Hindlimb muscle (tissue), 1 donor: ENCODE data around the gene C3orf85. TPM values are rescaled to one million over a fixed set of nuclear protein-coding genes. Genes with fewer than 3 reads are reported as not detected.
"Not testable (repeated sequence)": the region's sequence is repeated elsewhere in the genome, so short reads cannot be mapped to it uniquely, and the experiment has no call there.

Source experiments
- DNase-seq: peaks from one replicate; pipeline ENCODE4 v3.0.0-alpha.2; 2013
- polyA plus RNA-seq: library from polyadenylated mRNA; unstranded; fragments of 120-200 nt; gene quantifications from one replicate; pipeline ENCODE4 v1.2.1, GENCODE V29; 2013; ENCODE audit not compliant: insufficient read length

C3orf85 gene, protein sequence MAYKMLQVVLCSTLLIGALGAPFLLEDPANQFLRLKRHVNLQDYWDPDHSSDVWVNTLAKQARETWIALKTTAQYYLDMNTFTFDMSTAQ
- polyA plus RNA-seq, result not detected

DNA sequence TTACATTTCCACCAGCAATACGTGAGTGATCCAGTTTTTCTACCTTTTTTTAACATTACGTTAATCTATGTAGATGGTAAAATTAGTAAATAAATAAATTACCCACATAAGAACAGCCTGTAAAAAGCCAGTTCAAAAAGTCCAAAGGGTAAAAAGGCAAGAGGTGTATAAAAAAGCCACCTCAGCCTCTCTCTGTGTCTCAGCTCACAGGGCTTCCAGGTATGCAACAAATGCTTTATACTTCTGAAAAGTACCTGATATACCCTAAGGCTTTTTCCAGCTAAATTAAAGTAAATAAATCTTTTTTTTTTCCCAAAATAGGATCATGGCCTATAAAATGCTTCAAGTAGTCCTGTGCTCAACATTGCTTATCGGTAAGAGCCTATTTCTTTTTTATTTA, at the start of gene C3orf85:
Gene C3orf85, plus strand, starts transcription at position 197 of the 400 bp plus-strand sequence. Its CDS starts 129 bp downstream, at position 326.
- DNase-seq, result no peak

DNA sequence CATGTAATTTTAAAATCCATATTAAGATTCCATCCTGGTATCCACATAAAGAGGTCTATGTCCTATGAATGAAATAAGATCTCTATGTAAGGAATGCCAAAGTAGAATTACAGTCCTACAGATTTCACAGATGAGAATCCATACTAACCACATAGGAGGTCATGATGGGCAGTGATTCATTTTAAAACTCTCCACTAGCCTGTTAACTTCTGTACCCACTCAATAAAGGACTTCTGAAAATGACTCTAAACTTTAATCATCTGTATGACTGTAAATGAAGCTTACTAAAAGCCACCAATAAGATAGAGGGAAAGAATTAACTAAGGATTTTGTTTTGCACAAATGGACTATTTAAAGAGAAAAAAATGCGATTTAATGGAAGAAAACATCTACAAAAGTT, 47.3 kb upstream of the C3orf85 start:
- DNase-seq, result no peak

DNA sequence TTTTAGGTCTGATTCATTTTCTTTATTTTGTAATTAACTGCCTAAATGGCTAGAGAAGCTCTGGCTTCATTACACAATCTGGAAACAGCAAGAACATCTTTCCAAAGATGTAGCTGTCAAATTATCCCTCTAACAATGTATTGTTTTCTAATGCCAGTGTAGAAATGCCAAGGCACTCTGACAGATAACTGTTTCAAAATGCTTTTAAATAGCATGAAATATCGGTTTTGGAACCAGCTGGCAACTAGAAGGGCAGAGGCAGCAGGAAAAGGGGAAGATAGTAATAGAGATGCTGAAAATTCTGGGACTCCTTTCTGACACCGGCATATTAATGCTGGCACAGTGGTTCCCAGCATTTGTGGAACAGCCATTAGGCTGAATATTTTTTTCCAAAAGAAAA, 44.7 kb upstream of the C3orf85 start:
- no peak for DNase-seq

DNA sequence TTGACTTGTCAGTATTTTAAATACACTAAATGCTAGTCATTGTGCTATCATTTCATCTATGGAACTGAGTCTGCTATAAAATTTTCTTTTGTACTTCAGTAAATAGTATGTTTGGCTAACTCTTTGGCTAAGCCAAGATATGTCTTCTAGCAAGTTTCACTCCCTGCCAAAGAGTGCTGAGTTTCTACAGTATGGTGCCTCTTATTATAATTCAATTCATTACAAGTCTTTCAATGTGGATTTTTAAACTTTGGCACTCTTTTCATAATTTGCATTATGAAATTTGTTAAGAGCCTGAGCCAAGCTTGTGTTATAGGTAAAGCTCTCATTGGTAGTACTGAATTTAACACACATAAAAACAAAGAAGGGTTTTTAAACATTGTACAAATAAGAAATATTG, 43.0 kb upstream of the C3orf85 start:
- DNase-seq, result no peak

DNA sequence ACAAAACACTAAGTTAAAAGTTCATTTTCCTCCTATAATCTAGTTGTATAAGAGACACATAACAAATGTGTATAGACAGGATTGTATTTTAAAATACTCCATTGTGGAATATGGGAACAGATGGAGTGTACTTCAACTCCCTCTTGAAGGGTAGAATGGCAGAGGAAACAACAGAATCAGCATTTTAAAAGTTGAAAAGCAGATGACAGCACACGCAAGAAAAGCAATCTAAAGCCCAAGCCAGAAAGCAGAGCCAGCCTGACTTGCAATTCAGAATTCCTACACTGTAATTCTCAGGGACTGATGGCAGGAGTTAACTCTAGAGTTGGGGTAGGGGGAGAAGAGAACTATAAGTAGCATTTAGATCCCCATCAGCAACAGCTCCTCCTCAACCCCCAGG, 41.4 kb upstream of the C3orf85 start:
- no peak for DNase-seq

DNA sequence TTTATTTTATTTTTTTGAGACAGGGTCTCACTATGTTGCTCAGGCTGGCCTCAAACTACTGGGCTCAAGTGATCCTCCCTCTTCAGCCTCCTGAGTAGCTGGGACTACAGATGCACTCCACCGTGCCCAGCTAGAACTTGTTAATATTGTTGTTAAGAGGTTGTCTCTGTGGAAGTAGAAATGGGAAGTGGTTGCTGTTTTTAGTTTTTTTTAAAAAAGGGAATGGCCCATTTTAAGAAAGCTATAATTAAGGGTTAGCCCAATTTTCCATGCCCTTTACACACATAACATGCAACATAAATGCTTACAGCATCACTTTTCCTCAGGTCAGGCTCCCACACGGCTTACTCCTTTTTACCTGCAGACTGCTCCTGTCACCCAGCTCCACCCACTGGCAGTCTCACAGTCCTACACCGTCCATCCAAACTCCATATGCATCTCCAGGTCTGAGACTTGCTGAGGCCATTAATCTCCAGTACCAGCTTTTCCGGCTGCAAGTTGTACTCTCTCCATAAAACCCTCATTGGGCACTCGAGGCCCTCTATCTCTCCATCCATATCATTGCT, 38.4 kb upstream of the C3orf85 start:
- DNase-seq, result no peak

DNA sequence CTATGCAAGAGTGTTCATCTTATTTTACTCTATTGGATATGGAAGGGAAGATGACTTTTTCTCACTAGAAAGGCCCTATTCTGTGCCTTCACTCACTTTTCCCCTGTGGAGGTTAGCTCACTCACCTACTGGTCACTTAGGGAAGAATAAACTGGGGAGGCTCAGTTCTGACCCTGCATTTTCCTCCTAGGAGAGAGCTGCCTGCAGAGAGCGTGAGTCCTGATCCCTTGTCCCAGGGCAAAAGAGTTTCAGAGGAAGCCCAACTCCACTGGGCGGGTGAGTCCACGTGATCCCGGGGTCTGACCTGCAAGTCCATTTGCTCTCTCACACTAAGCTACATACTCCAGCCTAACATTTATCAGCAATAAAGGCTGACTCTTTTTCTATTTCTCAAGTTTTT, 26.9 kb upstream of the C3orf85 start:
- DNase-seq, result no peak

DNA sequence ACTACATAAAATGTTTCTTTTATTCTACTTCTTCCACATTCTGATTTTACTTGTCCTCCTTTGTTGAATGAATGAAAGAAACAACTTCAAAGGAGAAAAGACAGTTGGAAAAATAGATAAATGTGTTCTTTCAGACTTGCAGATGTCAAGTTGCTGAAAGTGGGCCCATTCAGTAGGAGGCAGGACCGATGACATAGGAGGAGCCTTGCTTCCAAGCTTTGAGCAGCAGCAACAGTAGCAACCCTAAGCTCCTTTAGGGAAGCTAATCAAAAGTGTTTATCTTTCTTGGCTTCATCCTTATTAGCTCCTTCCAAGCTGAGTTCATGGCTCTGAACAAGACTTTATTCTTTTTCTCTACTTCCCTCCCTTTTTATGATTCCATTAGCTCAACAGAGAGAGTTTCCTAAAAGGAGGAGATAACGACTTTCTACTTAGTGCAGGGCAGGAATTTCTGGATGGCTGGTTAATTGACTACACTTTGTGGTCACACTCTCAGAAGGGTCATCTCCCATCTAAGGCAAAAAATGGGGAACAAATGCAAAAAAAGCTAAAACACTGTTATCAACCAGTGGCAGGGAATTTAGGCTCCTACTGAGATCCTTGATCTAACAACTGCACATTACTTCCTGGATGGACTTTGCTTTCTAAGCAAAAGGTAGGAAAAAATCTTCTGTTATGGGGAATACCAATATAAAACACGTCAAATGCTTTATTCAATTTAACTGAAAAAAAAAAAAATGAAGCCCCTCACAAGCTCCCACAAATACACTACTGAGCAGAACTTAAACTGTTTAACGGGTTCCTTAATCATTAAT, 23.4 kb upstream of the C3orf85 start:
- no peak for DNase-seq

DNA sequence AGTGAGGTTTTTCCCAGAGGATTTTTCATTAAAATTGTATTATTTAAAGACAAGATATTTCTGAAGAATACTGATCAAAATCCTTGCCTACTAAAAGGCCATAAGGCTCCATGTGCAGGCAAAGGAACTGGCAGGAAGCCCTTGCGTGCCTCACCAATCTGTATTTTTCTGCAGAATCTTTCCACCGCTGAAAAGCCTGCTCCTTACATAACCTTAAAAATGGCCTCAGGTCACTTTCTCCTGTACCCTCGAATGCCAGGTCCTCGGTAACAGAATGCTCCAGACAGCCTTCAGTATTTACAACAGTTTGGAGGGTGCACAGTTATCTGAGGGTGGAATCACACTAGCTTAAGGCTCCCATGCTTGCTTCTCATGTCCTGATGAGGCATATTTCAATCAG, 21.8 kb upstream of the C3orf85 start:
- no peak for DNase-seq

DNA sequence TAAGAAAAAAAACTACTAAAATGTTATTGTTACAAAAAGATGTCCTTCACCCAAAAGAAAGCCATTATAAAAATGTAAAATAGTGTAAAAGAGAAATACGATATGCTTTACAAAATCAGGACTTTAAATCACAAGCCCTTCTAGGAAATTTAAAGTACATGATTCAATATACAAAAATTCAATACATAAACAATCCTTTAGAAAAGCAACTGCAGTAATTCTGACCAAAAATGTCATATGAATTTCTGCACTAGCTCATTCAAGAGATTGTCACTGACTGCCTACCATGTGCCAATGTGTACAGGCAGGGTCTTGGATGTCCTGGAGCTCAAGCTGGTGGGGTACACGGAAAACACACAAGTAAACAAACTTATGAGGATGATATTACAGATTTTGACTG, 21.1 kb upstream of the C3orf85 start:
- DNase-seq, result no peak

DNA sequence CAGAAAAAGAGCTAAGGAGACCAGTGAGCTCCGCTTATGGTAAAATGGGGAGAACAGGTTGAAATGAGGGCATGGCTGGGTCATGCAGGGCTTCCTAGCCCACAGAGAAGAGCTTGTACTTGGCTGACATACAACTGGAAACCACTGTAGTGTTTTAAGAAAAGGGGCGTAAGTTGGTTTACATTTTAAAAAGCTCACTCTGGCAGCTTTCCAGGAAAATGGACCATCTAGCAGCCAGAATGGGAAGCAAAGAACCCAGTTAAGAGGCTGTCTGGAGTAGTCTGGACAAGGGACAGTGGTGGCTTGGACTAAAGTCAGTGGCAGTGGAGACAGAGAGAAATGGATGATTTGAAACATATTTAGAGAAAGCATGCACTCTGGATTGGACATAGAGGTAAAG, 20.5 kb upstream of the C3orf85 start:
- DNase-seq, result no peak

DNA sequence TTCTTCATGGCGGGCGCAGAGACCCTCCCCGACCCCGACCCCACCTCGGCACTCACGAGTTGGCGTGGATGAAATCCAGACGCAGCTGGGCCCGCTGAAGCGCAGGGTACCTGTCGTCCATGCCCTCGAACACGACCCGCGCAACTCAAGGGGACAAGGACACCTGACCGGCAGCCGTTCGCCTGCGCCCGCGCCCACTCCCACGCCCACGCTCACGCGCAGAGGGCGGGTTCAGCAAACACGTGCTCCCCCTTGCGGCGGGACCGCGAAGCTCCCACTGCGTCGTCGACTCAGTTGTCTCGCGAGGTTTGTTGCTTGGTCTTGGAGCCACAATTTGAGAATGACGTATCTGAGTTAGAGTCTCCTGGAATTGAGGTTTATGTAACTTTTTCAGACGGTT, 18.6 kb upstream of the C3orf85 start, which contains the start of gene MORC1:
Gene MORC1, minus strand, starts transcription at position 196 of the 400 bp plus-strand sequence. Its CDS starts 75 bp downstream, at position 121.
- no peak for DNase-seq

DNA sequence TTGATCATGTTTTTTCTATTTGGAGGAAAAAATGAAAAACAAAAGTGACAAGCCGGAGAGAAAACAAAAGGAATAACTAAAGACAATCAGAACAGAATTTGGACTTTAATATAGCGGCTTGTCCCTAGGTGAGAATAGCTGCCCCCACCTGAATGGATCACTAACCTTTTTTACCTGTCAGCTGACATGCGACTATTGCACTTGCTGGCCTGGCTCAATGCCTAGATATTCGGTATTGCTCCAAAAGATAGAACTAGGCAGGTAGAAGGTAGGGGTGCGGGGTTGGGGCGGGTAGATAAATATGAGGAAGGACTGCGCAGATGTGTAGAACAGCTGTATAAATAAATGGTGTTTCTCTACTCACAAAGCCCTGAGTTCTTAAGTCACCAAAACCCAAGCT, 17.9 kb upstream of the C3orf85 start:
- no peak for DNase-seq

DNA sequence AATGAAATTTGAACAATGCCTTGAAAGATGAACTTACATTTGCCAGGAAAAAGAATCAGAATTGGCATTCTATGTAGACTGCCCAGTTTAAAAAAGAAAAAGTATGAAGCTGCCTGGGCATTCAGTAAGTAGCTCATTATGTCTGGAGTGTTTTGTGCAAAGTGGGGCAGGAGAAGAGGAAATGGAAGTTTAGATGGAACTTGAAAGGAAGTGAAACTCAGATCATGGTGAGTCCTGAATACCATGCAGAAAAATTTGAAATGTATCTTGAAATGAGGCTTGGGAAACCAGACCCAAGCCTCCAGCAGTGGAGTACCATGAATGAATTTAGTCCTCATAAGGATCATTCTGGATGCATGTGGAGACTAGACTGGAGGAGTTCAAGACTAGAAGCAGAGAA, 13.8 kb upstream of the C3orf85 start:
- DNase-seq, result no peak

DNA sequence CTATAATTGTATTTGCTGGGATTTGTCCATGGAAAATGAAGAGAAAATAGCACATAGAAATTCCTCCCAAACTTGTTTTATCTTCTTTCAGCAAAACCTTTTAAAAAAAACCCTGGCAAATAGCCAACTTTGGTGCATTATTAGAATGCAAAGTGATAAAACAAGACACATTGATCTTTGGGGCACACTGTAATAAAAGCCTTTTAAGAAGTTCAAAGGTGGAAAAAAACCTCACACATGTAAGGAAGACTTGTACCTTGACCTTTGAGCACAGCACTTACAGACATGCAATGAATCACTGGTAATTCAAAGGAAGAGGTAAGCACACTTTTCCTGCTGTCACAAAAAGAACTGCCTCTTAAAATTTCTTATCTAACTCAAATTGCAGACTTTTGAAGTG, 10.6 kb upstream of the C3orf85 start:
- no peak for DNase-seq

DNA sequence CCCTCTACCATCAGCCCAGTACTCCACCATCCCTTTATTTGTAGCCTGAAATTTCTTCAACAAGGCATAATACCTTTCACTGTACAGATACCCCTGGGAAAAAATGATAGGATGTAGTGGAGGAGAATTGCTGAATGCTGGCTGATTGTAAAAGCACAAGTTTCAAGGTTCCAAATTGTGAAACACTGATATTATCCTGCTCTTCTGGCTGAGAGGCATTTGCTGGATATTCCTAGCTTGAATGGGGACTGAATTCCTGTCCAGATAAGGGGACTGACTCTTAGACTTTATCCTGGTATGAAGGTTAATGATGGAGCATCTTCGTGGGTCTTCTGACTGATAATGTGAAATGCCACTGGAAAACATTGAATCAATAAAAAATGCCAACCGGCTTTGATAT, 9.0 kb upstream of the C3orf85 start:
- no peak for DNase-seq

DNA sequence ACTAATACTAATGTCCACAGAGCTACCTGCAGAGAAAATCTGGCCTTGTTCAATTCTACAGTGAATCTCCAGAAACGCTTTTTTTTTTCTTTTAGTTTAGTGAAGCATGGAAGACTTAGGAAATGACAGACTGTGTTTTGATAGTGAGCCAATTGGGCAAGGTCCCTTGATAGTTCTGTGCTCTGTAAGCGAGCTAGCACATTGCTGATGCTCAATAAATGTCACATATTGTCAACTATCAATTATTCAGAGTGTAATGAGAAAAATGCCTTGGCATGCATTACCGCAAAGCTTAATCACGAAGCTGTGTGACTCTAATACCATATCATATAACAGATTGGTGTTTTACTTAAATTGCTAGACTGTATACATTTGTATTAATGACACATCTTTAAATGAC, 5.2 kb upstream of the C3orf85 start:
- no peak for DNase-seq

DNA sequence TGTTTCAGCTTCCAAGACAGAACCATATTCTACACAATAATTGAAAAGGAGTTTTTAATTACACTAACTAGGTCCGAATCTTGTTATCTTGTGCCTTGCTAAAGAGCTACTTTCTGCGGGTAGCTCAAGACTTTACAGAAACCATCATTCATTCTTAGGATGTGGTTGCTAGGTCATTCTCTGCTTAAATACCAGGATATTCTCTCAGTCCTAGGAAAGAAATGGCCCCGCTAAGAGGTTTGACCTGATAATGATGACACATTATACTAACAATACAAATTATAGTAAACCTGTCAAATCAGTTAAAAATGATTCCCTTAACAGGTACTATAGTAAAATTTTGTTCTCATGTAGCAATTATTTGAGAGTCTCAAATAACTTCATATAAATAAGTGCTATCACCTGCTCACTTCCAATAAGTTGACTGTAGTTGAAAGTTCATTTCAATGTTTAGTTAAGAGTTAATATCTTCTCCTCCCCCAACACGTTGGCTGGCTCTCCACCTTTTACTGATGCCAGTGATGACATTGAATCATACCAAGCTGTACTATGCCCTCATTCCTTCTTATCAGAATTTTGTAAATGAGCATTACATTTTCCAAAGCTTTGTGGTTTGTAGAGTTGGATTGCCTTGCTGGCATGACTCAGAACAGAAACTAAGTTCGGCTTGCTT, 3.6 kb upstream of the C3orf85 start:
- no peak for DNase-seq

DNA sequence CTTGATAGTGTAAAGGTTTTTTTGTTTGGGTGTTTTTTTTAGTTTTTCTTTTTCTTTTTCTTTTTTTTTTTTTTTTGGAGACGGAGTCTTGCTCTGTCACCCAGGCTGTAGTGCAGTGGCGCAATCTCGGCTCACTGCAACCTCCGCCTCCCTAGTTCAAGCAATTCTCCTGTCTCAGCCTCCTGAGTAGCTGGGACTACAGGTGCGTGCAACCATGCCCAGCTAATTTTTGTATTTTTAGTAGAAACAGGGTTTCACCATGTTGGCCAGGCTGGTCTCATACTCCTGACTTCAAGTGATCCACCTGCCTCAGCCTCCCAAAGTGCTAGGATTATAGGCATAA, 3.1 kb upstream of the C3orf85 start:
- DNase-seq, result not testable (repeated sequence)

DNA sequence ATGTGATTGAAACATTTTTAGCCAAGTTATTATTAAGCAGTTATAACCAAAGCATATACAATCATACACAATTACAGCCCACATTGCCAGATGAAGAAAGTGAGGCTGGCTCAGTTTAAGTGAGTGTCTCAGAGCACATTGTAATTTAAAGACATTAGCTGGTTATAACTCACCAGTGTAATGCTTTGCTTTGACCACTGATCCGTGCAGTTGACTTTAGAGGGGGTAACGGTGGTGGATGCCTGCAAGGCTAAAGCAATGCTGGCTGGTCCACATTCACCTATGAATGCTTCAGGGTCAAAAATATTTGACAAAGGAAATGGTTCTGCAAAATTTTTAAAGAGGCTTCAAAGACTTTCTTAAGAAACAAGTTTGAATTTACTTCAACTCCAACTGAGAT, 1.2 kb downstream of the C3orf85 start:
- no peak for DNase-seq

DNA sequence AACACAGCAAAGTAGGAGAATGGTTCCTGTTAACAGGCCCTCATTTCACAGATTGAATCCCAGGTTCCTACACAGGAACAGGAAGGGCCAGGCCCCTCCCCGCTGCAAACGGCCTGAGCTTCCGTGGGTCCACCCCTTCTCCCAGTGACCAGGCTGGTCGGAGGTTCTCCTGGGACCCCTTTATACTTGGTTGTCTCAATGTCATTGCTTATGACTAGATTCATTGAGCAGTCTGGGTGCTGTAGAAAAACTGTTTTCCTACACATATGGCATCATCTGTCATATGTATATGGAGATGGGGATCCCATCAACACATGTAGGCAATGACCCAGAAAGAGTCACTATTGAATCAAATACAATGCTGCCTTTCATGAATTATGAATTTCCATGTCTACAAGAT, 3.8 kb downstream of the C3orf85 start:
- no peak for DNase-seq

DNA sequence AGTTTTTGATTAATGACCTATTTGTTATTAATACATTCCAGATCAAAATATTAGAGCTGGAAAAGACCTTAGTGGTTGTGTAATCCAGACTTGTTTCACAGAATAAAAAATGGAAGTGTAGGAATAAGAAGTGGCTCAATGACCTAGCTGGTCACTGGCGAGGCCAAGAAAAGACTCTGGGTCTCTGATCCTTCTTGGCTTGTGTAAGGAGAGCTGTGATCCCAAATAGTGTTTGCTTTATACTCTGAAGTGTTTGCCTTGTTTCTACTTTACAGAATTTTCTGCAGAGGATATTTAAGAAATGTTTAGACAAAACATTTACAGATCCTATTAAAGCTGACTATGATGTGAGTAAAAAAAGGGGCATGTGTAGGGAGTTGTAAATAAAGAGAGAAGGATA, 7.1 kb downstream of the C3orf85 start:
- DNase-seq, result no peak

DNA sequence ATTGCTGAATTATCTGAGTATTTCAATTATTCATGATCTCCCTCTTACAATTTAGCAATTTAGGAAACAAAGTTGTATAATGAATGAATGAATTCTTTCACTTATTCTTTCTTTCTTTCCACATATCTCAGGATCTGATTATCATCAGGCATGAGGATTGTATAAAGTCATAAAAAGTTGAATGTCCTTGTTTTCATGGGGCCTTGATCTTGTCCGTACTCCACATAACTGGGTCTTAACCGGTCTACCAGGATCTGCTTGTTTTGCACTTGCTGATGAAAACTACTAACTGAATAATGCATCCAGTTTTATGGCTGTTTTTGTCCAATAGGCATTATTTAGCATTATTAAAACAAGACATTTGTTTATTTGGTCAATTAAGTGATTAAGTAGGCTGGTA, 12.6 kb downstream of the C3orf85 start:
- no peak for DNase-seq

DNA sequence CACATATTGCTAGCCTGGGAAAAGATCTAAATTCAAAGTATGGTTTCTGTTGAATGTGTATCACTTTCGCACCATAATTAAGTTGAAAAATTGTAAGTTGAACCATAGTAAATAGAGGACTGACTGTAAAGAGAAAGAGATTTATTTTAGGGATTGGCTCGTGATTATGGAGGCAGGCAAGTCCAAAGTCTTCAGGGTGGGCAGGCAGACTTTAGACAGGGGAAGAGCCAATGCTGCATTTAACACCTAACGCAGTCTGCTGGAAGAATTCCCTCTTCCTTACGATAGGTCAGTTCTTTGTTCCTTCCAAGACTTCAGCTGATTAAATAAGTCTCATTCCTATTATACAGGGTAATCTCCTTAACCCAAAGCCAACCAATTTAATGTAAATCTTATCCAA, 15.8 kb downstream of the C3orf85 start:
- DNase-seq, result no peak
